ENCODE measurements around the gene HOXB3.

HOXB3 gene

GRCh38 chr17:48500435-48501426 lies 89.3 kb downstream of the HOXB3 start:
- DNase-seq (ENCODE audit: low read depth): no peak

DNA sequence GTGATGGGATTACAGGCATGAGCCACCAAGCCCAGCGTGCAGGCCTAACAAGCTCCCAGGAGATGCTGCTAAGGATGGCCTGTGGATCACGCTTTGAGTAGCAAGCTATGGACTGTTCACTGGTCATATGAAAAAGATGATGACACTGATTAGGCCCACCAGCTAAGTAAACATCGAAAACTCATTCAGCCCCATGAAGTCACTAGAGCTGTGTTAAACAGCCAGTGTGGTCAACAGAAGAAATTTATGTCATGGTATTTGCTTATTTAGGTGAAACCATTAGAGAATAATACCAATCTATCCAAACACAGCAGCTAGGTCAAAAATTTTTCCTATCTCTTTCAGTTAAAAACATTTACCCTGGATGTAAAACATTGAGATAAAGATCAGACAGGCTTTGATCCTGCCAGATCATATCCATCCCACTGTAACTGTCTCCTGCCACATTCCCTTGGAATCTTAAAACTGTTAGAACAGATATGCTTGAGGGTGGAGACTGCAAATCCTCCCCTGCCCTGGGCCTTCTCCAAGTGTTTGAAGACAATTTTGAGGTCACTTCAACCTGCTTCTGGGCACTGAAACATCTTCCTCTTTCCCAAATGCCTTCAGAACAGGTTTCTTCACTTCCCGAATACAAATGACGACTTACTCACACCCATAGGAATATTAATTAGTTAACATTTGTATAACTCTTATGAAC lies 90.2 kb downstream of the HOXB3 start:
- no peak for DNase-seq (ENCODE audit: low read depth)

GRCh38 chr17:48499248-48499647 lies 90.8 kb downstream of the HOXB3 start:
- DNase-seq (ENCODE audit: low read depth): no peak

Data from activated T-cell treated with anti-CD3 and anti-CD28 coated beads for 1 hour (primary cell).